H9 (cell line): ENCODE measurements around the gene ANKH. TPM values are rescaled to one million over a fixed set of nuclear protein-coding genes. Genes with fewer than 3 reads are reported as not detected.

Experiments
- DNase-seq: peaks from one replicate; pipeline ENCODE4 v3.0.0-alpha.2; 2017
- H2AFZ ChIP-seq: one replicate; pipeline ENCODE4 v1.6.1; 2013; ENCODE audit warnings: mild to moderate bottlenecking, low read length, control low read depth, moderate library complexity
- H2AK5ac ChIP-seq: 2 replicates; pipeline ENCODE4 v1.6.1; 2013; ENCODE audit warnings: low read length, control low read depth, mixed read lengths; ENCODE audit not compliant: insufficient read length
- H2BK120ac ChIP-seq: one replicate; pipeline ENCODE4 v1.6.1; 2013; ENCODE audit warnings: low read depth, mild to moderate bottlenecking, low read length, control low read depth, inconsistent platforms; ENCODE audit not compliant: poor library complexity, severe bottlenecking
- H2BK12ac ChIP-seq: 2 replicates; pipeline ENCODE4 v1.6.1; 2013; ENCODE audit warnings: low read length, control low read depth, mixed read lengths, low read depth; ENCODE audit not compliant: insufficient read length
- H2BK15ac ChIP-seq: 2 replicates; pipeline ENCODE4 v1.6.1; 2013; ENCODE audit warnings: low read depth, low read length, control low read depth
- H2BK20ac ChIP-seq: one replicate; pipeline ENCODE4 v1.6.1; 2013; ENCODE audit warnings: low read depth, mild to moderate bottlenecking, low read length, control low read depth, inconsistent platforms; ENCODE audit not compliant: poor library complexity, severe bottlenecking
- H2BK5ac ChIP-seq: 2 replicates; pipeline ENCODE4 v1.6.1; 2013; ENCODE audit warnings: low read length, control low read depth, mixed read lengths; ENCODE audit not compliant: insufficient read length
- H3K14ac ChIP-seq: 2 replicates; pipeline ENCODE4 v1.6.1; 2013; ENCODE audit warnings: low read length, control low read depth; ENCODE audit not compliant: insufficient read depth
- H3K18ac ChIP-seq: 2 replicates; pipeline ENCODE4 v1.6.1; 2013; ENCODE audit warnings: low read depth, mild to moderate bottlenecking, mixed read lengths, low read length, control low read depth; ENCODE audit not compliant: insufficient read length
- H3K23ac ChIP-seq: 2 replicates; pipeline ENCODE4 v1.6.1; 2013; ENCODE audit warnings: low read length, control low read depth, mixed read lengths, low read depth; ENCODE audit not compliant: insufficient read length
- H3K23me2 ChIP-seq: 2 replicates; pipeline ENCODE4 v1.6.1; 2013; ENCODE audit warnings: low read depth, mild to moderate bottlenecking, mixed read lengths, low read length, control low read depth; ENCODE audit not compliant: insufficient read length, poor library complexity, severe bottlenecking
- H3K27ac ChIP-seq: 2 replicates; pipeline ENCODE4 v1.5.1; 2013; ENCODE audit warnings: low read length, control low read depth, mixed read lengths, low read depth; ENCODE audit not compliant: insufficient read length
- H3K27me3 ChIP-seq: 2 replicates; pipeline ENCODE4 v1.6.1; 2013; ENCODE audit warnings: low read length, control low read depth, inconsistent platforms; ENCODE audit not compliant: insufficient read depth
- H3K4ac ChIP-seq: 2 replicates; pipeline ENCODE4 v1.6.1; 2013; ENCODE audit warnings: low read depth, mild to moderate bottlenecking, control low read depth, inconsistent platforms, low read length, moderate library complexity
- H3K4me1 ChIP-seq: 2 replicates; pipeline ENCODE4 v1.6.1; 2013; ENCODE audit warnings: low read length, control low read depth, inconsistent platforms; ENCODE audit not compliant: insufficient read depth
- H3K4me2 ChIP-seq: 2 replicates; pipeline ENCODE4 v1.6.1; 2013; ENCODE audit warnings: low read length, control low read depth, mixed read lengths; ENCODE audit not compliant: insufficient read length, insufficient read depth
- H3K56ac ChIP-seq: 2 replicates; pipeline ENCODE4 v1.6.1; 2013; ENCODE audit warnings: low read depth, mild to moderate bottlenecking, mixed read lengths, low read length, control low read depth; ENCODE audit not compliant: insufficient read length
- H3K79me1 ChIP-seq: 2 replicates; pipeline ENCODE4 v1.6.1; 2013; ENCODE audit warnings: low read depth, mild to moderate bottlenecking, moderate library complexity, low read length, control low read depth, inconsistent platforms; ENCODE audit not compliant: insufficient read depth, poor library complexity, severe bottlenecking
- H3K79me2 ChIP-seq: 2 replicates; pipeline ENCODE4 v1.6.1; 2013; ENCODE audit warnings: low read length, control low read depth, inconsistent platforms; ENCODE audit not compliant: insufficient read depth
- H3K9ac ChIP-seq: 2 replicates; pipeline ENCODE4 v1.6.1; 2013; ENCODE audit warnings: low read length, control low read depth, mixed read lengths; ENCODE audit not compliant: insufficient read length; ENCODE audit errors: extremely low read depth
- H3K9me3 ChIP-seq: one replicate; pipeline ENCODE4 v1.6.1; 2013; ENCODE audit warnings: low read depth, low read length, inconsistent platforms; ENCODE audit not compliant: control insufficient read depth
- H3T11ph ChIP-seq: one replicate; pipeline ENCODE4 v1.6.1; 2013; ENCODE audit warnings: mild to moderate bottlenecking, low read length, control low read depth, inconsistent platforms
- H4K20me1 ChIP-seq: one replicate; pipeline ENCODE4 v1.6.1; 2013; ENCODE audit not compliant: control insufficient read depth, insufficient read length, insufficient read depth
- H4K5ac ChIP-seq: 2 replicates; pipeline ENCODE4 v1.6.1; 2013; ENCODE audit warnings: low read depth, mild to moderate bottlenecking, mixed read lengths, low read length, control low read depth; ENCODE audit not compliant: insufficient read length
- H4K8ac ChIP-seq: replicated peaks from 2 replicates; pipeline ENCODE4 v1.6.1; 2013; ENCODE audit warnings: low read length, control low read depth, mixed read lengths, low read depth; ENCODE audit not compliant: insufficient read length
- H4K91ac ChIP-seq: 2 replicates; pipeline ENCODE4 v1.6.1; 2013; ENCODE audit warnings: low read depth, mild to moderate bottlenecking, moderate library complexity, mixed read lengths, low read length, control low read depth; ENCODE audit not compliant: insufficient read length
- H3K27ac Mint-ChIP-seq, 3 experiments: 2 replicates in 2 of 3; 3 replicates in 1 of 3; pipeline ENCODE4 v1.8.0; 2020 to 2021; ENCODE audit warnings: mixed read lengths in 3 of 3, mild to moderate bottlenecking in 1 of 3, moderate library complexity in 1 of 3
- H3K27me3 Mint-ChIP-seq: 2 replicates; pipeline ENCODE4 v1.8.0; 2021; ENCODE audit warnings: low read depth, mild to moderate bottlenecking, moderate library complexity, mixed read lengths
- H3K36me3 Mint-ChIP-seq, 3 experiments: 2 replicates in 2 of 3; 3 replicates in 1 of 3; pipeline ENCODE4 v1.8.0; 2020 to 2021; ENCODE audit warnings: low read depth in 3 of 3, mixed read lengths in 3 of 3; ENCODE audit not compliant: insufficient read depth in 1 of 3
- H3K4me1 Mint-ChIP-seq, 2 experiments: 2 replicates each; pipeline ENCODE4 v1.8.0; 2020; ENCODE audit warnings: mixed read lengths in 2 of 2
- H3K4me3 Mint-ChIP-seq, 2 experiments: 2 replicates in 1 of 2; 3 replicates in 1 of 2; pipeline ENCODE4 v1.8.0; 2020 to 2021; ENCODE audit warnings: mild to moderate bottlenecking in 2 of 2, mixed read lengths in 2 of 2, moderate library complexity in 1 of 2
- H3K9me3 Mint-ChIP-seq, 2 experiments: 2 replicates in 1 of 2; 3 replicates in 1 of 2; pipeline ENCODE4 v1.8.0; 2020; ENCODE audit warnings: mild to moderate bottlenecking in 2 of 2, mixed read lengths in 2 of 2, moderate library complexity in 1 of 2
- WGBS: extraction: QIAGEN DNeasy Blood & Tissue Kit; methylation state at CpG from one replicate; pipeline ENCODE4 v1.1.7; 2013; ENCODE audit warnings: missing lambda C conversion rate, low lambda C conversion rate, mixed read lengths; ENCODE audit not compliant: insufficient read length; ENCODE audit errors: extremely low coverage; 5-methylcytosine and 5-hydroxymethylcytosine counted together
- total RNA-seq: library from RNA; stranded (reverse); gene quantifications from 2 replicates; pipeline ENCODE4 v1.2.1, GENCODE V29; 2021
- TF ChIP-seq, protein P1 (sequence below): fragments of 200-600 bp; sonication (generic); conservative IDR thresholded peaks from 3 replicates; pipeline ENCODE4 v1.8.0; 2021; ENCODE audit warnings: antibody characterized with exemption, mild to moderate bottlenecking

The ANKH gene
- total RNA-seq, 1 experiment from 2014 or later: 9.6 TPM

DNA sequence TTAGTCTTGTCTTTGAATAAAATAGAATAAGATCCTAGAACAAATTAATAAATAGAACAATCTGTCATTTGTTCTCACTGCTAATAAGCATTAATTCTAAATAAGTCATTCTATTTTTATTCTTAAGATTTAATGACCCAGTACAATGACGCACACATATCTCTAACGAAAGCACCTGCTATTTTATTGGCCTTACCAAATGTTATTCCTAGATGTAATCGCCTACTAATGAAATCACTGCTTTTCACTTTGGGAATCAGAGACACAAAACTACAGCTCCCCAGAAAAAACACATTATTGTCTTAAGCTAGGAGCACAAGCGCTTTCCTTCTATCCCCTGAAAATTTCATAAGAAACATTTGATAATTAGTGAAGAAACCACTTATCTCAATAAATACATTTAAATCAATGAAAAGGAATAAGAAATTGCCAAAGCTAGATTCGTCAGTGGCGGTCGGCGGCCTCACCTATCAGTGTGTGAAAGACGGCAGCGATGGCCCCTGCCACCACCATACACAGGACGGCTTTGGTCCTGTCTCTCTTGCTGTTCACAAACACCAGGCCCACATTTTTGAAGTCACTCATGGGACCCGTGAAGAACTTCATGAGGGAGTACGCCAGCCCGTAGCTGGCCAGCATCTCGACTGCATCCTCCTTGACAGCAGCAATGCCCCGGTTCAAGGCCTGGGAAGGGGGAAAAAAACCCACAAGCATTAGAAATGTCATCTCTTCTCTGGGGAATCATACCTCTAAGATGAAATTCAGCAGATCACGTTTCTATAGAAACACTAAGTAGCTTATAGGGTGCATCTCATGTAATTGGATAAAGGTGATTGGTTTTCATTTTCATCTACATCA lies 102.8 kb downstream of the ANKH start:
- no peaks in the 10 kb centered on the region for H3K36me3 Mint-ChIP-seq
- no peak overlapping the region for H4K8ac ChIP-seq
- no peaks in the 10 kb centered on the region for H3K27me3 ChIP-seq
- H3K27ac Mint-ChIP-seq: no peak overlapping the region
- no peak overlapping the region for H3K23ac ChIP-seq
- H2BK15ac ChIP-seq: no peak overlapping the region
- no peak overlapping the region for H3K27ac ChIP-seq
- no peaks in the 10 kb centered on the region for H3K9me3 Mint-ChIP-seq
- H2BK20ac ChIP-seq: no peak overlapping the region
- no peak overlapping the region for H3K4me2 ChIP-seq
- H2BK12ac ChIP-seq: no peak overlapping the region
- no peak overlapping the region for H3K14ac ChIP-seq
- H3K9ac ChIP-seq: no peak overlapping the region
- no peaks in the 10 kb centered on the region for H4K20me1 ChIP-seq
- no peak overlapping the region for H2BK120ac ChIP-seq
- H2AK5ac ChIP-seq: no peak overlapping the region
- no peak overlapping the region for H2BK5ac ChIP-seq
- H3K4me3 Mint-ChIP-seq: no peak overlapping the region
- no peak overlapping the region for H3K4ac ChIP-seq
- H2AFZ ChIP-seq: no peak overlapping the region
- WGBS: no CpG with 5 or more reads among the region's 17 CpGs
- no peaks in the 10 kb centered on the region for H3K27me3 Mint-ChIP-seq
- no peak overlapping the region for H4K5ac ChIP-seq
- no peak overlapping the region for H4K91ac ChIP-seq
- no peaks in the 10 kb centered on the region for H3K4me1 ChIP-seq
- H3K4me1 Mint-ChIP-seq: no peaks in the 10 kb centered on the region
- DNase-seq: no peak
- no peaks in the 10 kb centered on the region for H3K79me1 ChIP-seq
- no peaks in the 10 kb centered on the region for H3K9me3 ChIP-seq
- no peak overlapping the region for H3K56ac ChIP-seq
- H3K79me2 ChIP-seq: no peaks in the 10 kb centered on the region
- TF ChIP-seq, protein P1, sequence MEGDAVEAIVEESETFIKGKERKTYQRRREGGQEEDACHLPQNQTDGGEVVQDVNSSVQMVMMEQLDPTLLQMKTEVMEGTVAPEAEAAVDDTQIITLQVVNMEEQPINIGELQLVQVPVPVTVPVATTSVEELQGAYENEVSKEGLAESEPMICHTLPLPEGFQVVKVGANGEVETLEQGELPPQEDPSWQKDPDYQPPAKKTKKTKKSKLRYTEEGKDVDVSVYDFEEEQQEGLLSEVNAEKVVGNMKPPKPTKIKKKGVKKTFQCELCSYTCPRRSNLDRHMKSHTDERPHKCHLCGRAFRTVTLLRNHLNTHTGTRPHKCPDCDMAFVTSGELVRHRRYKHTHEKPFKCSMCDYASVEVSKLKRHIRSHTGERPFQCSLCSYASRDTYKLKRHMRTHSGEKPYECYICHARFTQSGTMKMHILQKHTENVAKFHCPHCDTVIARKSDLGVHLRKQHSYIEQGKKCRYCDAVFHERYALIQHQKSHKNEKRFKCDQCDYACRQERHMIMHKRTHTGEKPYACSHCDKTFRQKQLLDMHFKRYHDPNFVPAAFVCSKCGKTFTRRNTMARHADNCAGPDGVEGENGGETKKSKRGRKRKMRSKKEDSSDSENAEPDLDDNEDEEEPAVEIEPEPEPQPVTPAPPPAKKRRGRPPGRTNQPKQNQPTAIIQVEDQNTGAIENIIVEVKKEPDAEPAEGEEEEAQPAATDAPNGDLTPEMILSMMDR: no peak
- no peak overlapping the region for H3T11ph ChIP-seq
- H3K18ac ChIP-seq: no peak overlapping the region
- no peaks in the 10 kb centered on the region for H3K23me2 ChIP-seq
